Neural cell (in vitro differentiated cells): Measurements from ENCODE around the gene LIPT1.

Source experiments
- EP300 ChIP-seq: fragments of 450-650 bp; conservative IDR thresholded peaks from 2 replicates; pipeline ENCODE4 v1.6.1; 2014; ENCODE audit warnings: antibody characterized with exemption, mild to moderate bottlenecking, moderate library complexity; ENCODE audit not compliant: poor library complexity, severe bottlenecking
- EZH2 ChIP-seq: fragments of 200-600, 300-800 bp; shearing (Covaris generic), sonication (generic); IDR thresholded peaks from 2 replicates; pipeline ENCODE4 v1.6.1; 2014; ENCODE audit warnings: antibody characterized with exemption, low read length, borderline replicate concordance, mild to moderate bottlenecking; ENCODE audit not compliant: insufficient read depth, poor library complexity, severe bottlenecking
- MXI1 ChIP-seq: fragments of 450-650 bp; conservative IDR thresholded peaks from 2 replicates; pipeline ENCODE4 v1.6.1; 2014; ENCODE audit warnings: antibody characterized with exemption, mild to moderate bottlenecking; ENCODE audit not compliant: poor library complexity, severe bottlenecking
- POLR2AphosphoS5 ChIP-seq: IDR thresholded peaks from 2 replicates; pipeline ENCODE4 v1.6.1; 2012
- TAF1 ChIP-seq: IDR thresholded peaks from 2 replicates; pipeline ENCODE4 v1.6.1; 2012; ENCODE audit warnings: low read depth
- TF ChIP-seq, protein P1 (sequence below): fragments of 450-650 bp; IDR thresholded peaks from 2 replicates; pipeline ENCODE4 v1.5.1; 2014; ENCODE audit warnings: antibody characterized with exemption, mild to moderate bottlenecking, moderate library complexity; ENCODE audit not compliant: poor library complexity, severe bottlenecking
- TF ChIP-seq, protein P2 (sequence below): IDR thresholded peaks from 2 replicates; pipeline ENCODE4 v1.6.1; 2012; ENCODE audit warnings: borderline replicate concordance

DNA sequence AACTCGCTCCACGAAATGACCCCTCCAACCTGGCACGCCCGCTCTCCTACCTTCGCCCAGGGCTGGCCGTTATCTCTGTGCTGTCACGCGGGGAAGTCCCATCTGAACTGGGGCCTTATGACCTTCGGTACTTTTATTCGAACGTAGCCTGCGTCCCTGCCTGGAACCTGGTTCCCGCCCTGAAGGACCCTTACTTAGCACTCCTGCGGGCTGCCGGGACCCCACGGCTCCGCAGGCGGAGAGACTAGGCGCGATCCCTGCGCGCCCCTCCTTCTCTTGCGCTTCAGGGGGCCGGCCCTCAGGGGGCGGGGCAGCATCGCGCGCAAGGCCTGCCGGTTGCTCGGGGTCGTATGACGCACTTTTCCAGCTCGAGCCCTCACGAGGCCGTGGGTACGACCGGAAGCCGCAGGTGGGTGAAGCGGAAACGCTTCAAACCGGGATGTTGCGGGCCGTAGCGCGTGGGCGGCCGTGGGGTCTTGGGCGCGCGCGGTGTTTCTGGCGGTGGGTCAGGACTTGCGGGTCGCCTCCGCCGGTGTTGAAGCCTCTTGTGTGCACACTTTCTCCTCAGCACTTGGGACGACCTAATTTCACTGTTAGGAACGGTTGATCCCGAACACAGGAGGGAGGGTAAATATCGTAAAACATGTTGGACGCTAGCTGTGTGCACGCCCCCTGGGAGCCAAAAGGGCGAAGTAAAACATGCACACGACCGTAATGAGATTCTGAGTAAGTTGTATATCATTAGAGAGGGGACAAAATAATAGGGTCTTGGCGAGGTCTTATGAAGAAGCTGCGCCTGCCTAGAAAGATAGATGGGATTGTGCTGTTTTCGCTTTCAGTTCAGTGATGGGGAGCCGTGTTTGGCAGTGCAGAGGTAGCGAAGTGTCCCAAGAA lies at the start of gene LIPT1, which contains the start of gene TSGA10:
- no peak for TF ChIP-seq EZH2
- TF ChIP-seq, protein P1, sequence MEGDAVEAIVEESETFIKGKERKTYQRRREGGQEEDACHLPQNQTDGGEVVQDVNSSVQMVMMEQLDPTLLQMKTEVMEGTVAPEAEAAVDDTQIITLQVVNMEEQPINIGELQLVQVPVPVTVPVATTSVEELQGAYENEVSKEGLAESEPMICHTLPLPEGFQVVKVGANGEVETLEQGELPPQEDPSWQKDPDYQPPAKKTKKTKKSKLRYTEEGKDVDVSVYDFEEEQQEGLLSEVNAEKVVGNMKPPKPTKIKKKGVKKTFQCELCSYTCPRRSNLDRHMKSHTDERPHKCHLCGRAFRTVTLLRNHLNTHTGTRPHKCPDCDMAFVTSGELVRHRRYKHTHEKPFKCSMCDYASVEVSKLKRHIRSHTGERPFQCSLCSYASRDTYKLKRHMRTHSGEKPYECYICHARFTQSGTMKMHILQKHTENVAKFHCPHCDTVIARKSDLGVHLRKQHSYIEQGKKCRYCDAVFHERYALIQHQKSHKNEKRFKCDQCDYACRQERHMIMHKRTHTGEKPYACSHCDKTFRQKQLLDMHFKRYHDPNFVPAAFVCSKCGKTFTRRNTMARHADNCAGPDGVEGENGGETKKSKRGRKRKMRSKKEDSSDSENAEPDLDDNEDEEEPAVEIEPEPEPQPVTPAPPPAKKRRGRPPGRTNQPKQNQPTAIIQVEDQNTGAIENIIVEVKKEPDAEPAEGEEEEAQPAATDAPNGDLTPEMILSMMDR = peak; percentile 36
- TF ChIP-seq EP300 = peak; percentile 56
- peak; percentile 97 for TF ChIP-seq MXI1
- TF ChIP-seq TAF1 = peak; percentile 45
- TF ChIP-seq, protein P2, sequence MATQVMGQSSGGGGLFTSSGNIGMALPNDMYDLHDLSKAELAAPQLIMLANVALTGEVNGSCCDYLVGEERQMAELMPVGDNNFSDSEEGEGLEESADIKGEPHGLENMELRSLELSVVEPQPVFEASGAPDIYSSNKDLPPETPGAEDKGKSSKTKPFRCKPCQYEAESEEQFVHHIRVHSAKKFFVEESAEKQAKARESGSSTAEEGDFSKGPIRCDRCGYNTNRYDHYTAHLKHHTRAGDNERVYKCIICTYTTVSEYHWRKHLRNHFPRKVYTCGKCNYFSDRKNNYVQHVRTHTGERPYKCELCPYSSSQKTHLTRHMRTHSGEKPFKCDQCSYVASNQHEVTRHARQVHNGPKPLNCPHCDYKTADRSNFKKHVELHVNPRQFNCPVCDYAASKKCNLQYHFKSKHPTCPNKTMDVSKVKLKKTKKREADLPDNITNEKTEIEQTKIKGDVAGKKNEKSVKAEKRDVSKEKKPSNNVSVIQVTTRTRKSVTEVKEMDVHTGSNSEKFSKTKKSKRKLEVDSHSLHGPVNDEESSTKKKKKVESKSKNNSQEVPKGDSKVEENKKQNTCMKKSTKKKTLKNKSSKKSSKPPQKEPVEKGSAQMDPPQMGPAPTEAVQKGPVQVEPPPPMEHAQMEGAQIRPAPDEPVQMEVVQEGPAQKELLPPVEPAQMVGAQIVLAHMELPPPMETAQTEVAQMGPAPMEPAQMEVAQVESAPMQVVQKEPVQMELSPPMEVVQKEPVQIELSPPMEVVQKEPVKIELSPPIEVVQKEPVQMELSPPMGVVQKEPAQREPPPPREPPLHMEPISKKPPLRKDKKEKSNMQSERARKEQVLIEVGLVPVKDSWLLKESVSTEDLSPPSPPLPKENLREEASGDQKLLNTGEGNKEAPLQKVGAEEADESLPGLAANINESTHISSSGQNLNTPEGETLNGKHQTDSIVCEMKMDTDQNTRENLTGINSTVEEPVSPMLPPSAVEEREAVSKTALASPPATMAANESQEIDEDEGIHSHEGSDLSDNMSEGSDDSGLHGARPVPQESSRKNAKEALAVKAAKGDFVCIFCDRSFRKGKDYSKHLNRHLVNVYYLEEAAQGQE = no peak
- peak; percentile 73 for TF ChIP-seq POLR2AphosphoS5
